Heart left ventricle (tissue), 13 donors: ENCODE results near the gene HTT.

Source experiments
- CTCF ChIP-seq, 12 donors: fragments of 200-600 bp; sonication (generic) in 4 of 12; IDR thresholded peaks; one replicate each; pipeline versions ENCODE4 v1.5.0 to v1.8.0; 2018 to 2022; ENCODE audit warnings: antibody characterized with exemption in 12 of 12, mild to moderate bottlenecking in 5 of 12
- POLR2A ChIP-seq, 2 donors: fragments of 450-650 bp; IDR thresholded peaks; one replicate each; pipeline ENCODE4 v1.6.1; 2017; ENCODE audit warnings: antibody characterized with exemption in 2 of 2, mild to moderate bottlenecking in 2 of 2, moderate library complexity in 2 of 2
- donor health status: ischemic (EF 13 %, LVEDD 7.1; RV severe dilation, severe dysfunction).
- donor health status: DM: no; HTN: yes; CAD: no.
- donor health status: DM: no; HTN: no; CAD: no.
- donor health status: ischemic (EF 25% LVEDD 6.9; RV normal size, moderate dysfunction).
- donor health status: ischemic (EF 25% LVEDD 5.7; RV mildly dilated, moderate dysfunction).
- donor health status: ischemic (EF 35%, LVEDD 5.7; RV mildly dilated, moderate dysfunction).
- donor health status: nonischemic (EF 11% LVEDD 7.7; RV severe dilation, severe dysfunction).
- donor health status: DM: yes; HTN: yes; CAD: no.
- donor health status: PGD.
- donor health status: ischemic (EF 29% LVEDD 5.4; RV normal size, mild dysfunction).
- donor health status: nonischemic (EF 23%, LVEDD 6.1; RV moderate dilation, normal function).

DNA sequence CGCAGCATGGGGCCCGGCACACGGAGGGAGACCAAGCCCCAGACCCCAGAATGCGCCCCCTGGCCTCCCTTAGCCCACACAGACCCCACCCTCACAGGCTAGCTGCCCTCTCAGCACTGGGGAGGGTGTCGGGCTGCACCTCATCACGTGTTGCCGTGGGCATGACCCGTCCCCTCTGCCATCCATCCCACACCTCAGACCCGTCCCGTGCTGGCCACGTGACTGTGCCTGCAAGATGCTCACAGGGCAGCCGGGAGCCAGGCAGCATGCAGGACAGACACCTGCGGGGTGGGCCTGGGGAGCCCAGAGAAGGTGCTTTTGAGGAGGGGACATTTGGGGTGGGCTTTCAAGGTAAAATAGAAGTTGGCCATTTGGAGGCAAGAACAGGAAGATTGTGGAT, 179.3 kb downstream of the HTT start:
- TF ChIP-seq POLR2A (IDR thresholded peaks at IDR 0.05) (no peak), CTCF (IDR thresholded peaks at IDR 0.05) (no peak)
